CD4-positive, alpha-beta T cell (primary cell): ENCODE measurements around the gene TEX28. TPM values are rescaled to one million over a fixed set of nuclear protein-coding genes. Genes with fewer than 3 reads are reported as not detected.

ENCODE experiments used
- ATAC-seq: fragments of 200-7000 bp; cut with Tn5 transposase; one replicate; pipeline ENCODE4 v1.10.0; 2022; ENCODE audit warnings: mild to moderate bottlenecking; ENCODE audit not compliant: poor library complexity
- CTCF ChIA-PET: fragments of 350-600 bp; sonication (Branson Sonifier 250); formaldehyde crosslinking; loops from one replicate; lab custom pipeline; 2021; ENCODE audit warnings: antibody characterized with exemption, inconsistent platforms; lab: Charles Lee
- POLR2A ChIA-PET: fragments of 350-600 bp; sonication (Branson Sonifier 250); formaldehyde crosslinking; loops from one replicate; lab custom pipeline; 2021; ENCODE audit warnings: antibody characterized with exemption, inconsistent platforms; lab: Charles Lee
- DNase-seq, 14 experiments: peaks; one replicate each; pipeline ENCODE4 v3.0.0-alpha.2; 2013 to 2020; ENCODE audit warnings: mixed read lengths in 2 of 14
- H3K27ac ChIP-seq, 2 donors: one replicate each; pipeline versions ENCODE4 v1.5.1 to v1.7.0; 2013; ENCODE audit warnings: low read length in 2 of 2, low read depth in 1 of 2, mild to moderate bottlenecking in 1 of 2
- H3K27me3 ChIP-seq, 2 experiments: 1 replicate in 1 of 2; 2 replicates in 1 of 2; pipeline versions ENCODE4 v1.6.1 to v1.7.0; 2013; ENCODE audit warnings: low read length in 2 of 2, control low read depth in 1 of 2, mild to moderate bottlenecking in 1 of 2, moderate library complexity in 1 of 2; ENCODE audit not compliant: insufficient read depth in 2 of 2, control insufficient read depth in 1 of 2
- H3K36me3 ChIP-seq: one replicate; pipeline ENCODE4 v1.6.1; 2013; ENCODE audit warnings: low read length, control low read depth; ENCODE audit not compliant: insufficient read depth
- H3K4me1 ChIP-seq: one replicate; pipeline ENCODE4 v1.6.1; 2013; ENCODE audit warnings: low read length, control low read depth; ENCODE audit not compliant: insufficient read depth
- H3K4me3 ChIP-seq: one replicate; pipeline ENCODE4 v1.5.1; 2013; ENCODE audit warnings: mild to moderate bottlenecking, low read length, moderate library complexity
- H3K9me3 ChIP-seq, 2 experiments: 1 replicate in 1 of 2; 2 replicates in 1 of 2; pipeline versions ENCODE4 v1.6.1 to v1.7.0; 2013; ENCODE audit warnings: low read length in 2 of 2, mild to moderate bottlenecking in 2 of 2, control low read depth in 1 of 2, moderate library complexity in 1 of 2; ENCODE audit not compliant: control insufficient read depth in 1 of 2, insufficient read depth in 1 of 2
- H3K27ac Mint-ChIP-seq: one replicate; pipeline ENCODE4 v1.8.0; 2020; ENCODE audit warnings: mixed read lengths
- H3K27me3 Mint-ChIP-seq: one replicate; pipeline ENCODE4 v1.8.0; 2021; ENCODE audit warnings: mixed read lengths
- H3K36me3 Mint-ChIP-seq: one replicate; pipeline ENCODE4 v1.8.0; 2021; ENCODE audit warnings: low read depth, mixed read lengths
- H3K4me1 Mint-ChIP-seq: one replicate; pipeline ENCODE4 v1.8.0; 2021; ENCODE audit warnings: low read depth, mixed read lengths
- H3K4me3 Mint-ChIP-seq: one replicate; pipeline ENCODE4 v1.8.0; 2020; ENCODE audit warnings: mild to moderate bottlenecking, mixed read lengths
- H3K9me3 Mint-ChIP-seq: one replicate; pipeline ENCODE4 v1.8.0; 2020; ENCODE audit warnings: mixed read lengths
- CTCF ChIP-seq: fragments of 200-600 bp; IDR thresholded peaks from one replicate; pipeline ENCODE4 v1.8.0; 2022; ENCODE audit warnings: antibody characterized with exemption, mild to moderate bottlenecking
- intact Hi-C, 2 experiments: fragments of 100-400 bp; cut with DNase I in 1 of 2; cut with micrococcal nuclease in 1 of 2; formaldehyde crosslinking; loops; one replicate each; pipeline versions ENCODE4 v1.15.1 to v1.9.0; 2023 to 2025; cut with DNase I, micrococcal nuclease
- total RNA-seq, 174 experiments: library from RNA in 2 of 174; stranded (reverse) in 2 of 174; gene quantifications; one replicate each; pipeline ENCODE4 v1.2.3 and lab custom pipeline; 2021 to 2026

TEX28 gene
- total RNA-seq, 2 experiments from 2014 or later = not detected

DNA sequence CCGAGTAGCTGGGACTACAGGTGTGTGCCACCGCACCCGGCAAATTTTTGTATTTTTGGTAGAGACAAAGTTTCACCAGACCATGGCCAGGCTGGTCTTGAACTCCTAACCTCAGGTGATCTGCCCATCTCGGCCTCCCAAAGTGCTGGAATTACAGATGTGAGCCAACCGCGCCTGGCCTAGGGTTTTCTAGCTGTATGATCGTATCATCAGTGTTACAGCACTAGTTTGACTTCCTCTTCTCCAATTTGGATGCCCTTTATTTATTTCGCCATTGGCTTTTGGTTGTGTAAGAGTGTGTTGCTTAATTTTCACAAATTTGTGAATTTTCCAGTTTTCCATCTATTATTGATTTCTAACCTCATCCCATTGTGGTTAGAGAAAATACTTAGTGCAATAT is 5.9 kb upstream of the TEX28 start:
- ChIA-PET POLR2A (no interaction called here), CTCF (no interaction called here)
- Histone ChIP-seq H3K36me3 (no peaks in the 10 kb centered on the region), H3K4me3 (no peak overlapping the region), H3K27me3 (no peaks in the 10 kb centered on the region), H3K27ac (no peak overlapping the region), H3K4me1 (peaks cover 6% of the 10 kb centered on the region), H3K9me3 (no peaks in the 10 kb centered on the region)
- peak in 1 of 14 experiments; percentile 31 for DNase-seq
- H3K36me3 Mint-ChIP-seq = no peaks in the 10 kb centered on the region
- no peak overlapping the region for H3K4me3 Mint-ChIP-seq
- no peak overlapping the region for H3K27ac Mint-ChIP-seq
- intact Hi-C loops = no loop called here
- H3K4me1 Mint-ChIP-seq = no peaks in the 10 kb centered on the region
- H3K27me3 Mint-ChIP-seq = no peaks in the 10 kb centered on the region
- no peak for ATAC-seq
- H3K9me3 Mint-ChIP-seq = no peaks in the 10 kb centered on the region
- TF ChIP-seq CTCF = no peak

DNA sequence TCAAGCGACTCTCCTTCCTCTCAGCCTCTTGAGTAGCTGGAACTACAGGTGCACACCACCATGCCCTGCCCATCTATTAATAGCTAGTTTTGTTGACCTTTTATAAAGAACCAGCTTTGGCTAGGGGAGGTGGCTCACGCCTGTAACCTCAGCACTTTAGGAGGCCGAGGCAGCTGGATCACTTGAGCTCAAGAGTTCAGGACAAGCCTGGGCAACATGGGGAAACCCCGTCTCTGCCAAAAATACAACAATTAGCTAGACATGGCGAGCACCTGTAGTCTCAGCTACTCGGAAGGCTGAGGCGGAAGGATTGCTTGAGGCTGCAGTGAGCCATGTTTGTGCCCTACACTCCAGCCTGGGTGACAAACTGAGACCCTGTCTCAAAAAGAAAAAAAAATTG is 3.4 kb upstream of the TEX28 start:
- Histone ChIP-seq H3K27me3 (no peaks in the 10 kb centered on the region), H3K4me1 (peaks cover 3% of the 10 kb centered on the region), H3K9me3 (no peaks in the 10 kb centered on the region), H3K27ac (no peak overlapping the region), H3K4me3 (no peak overlapping the region), H3K36me3 (no peaks in the 10 kb centered on the region)
- TF ChIP-seq CTCF = no peak
- DNase-seq (no peak), ATAC-seq (no peak)
- CTCF ChIA-PET = interaction anchor here (0.7 to 1.2 kb wide), 2 partner anchors 35 to 250 kb away, joined by 3 read pairs; no protein-coding TSS in a partner anchor
- H3K27me3 Mint-ChIP-seq = no peaks in the 10 kb centered on the region
- H3K27ac Mint-ChIP-seq = no peak overlapping the region
- no peak overlapping the region for H3K4me3 Mint-ChIP-seq
- H3K36me3 Mint-ChIP-seq = no peaks in the 10 kb centered on the region
- POLR2A ChIA-PET = no interaction called here
- no peaks in the 10 kb centered on the region for H3K4me1 Mint-ChIP-seq
- no peaks in the 10 kb centered on the region for H3K9me3 Mint-ChIP-seq
- intact Hi-C loops = no loop called here

- Histone ChIP-seq H3K4me3 (no peak overlapping the region), H3K27ac (no peak overlapping the region), H3K36me3 (no peaks in the 10 kb centered on the region), H3K4me1 (peaks cover 3% of the 10 kb centered on the region), H3K9me3 (no peaks in the 10 kb centered on the region), H3K27me3 (no peaks in the 10 kb centered on the region)
- Mint-ChIP-seq H3K4me3 (no peak overlapping the region), H3K36me3 (no peaks in the 10 kb centered on the region), H3K9me3 (no peaks in the 10 kb centered on the region), H3K27ac (no peak overlapping the region), H3K4me1 (no peaks in the 10 kb centered on the region), H3K27me3 (no peaks in the 10 kb centered on the region)
- no peak for ATAC-seq
- no peak for TF ChIP-seq CTCF
- intact Hi-C loops = no loop called here
- ChIA-PET POLR2A (no interaction called here), CTCF (no interaction called here)
- no peak for DNase-seq
These were observed 1.8 kb upstream of the TEX28 start for GRCh38 chrX:154296731-154297130.
